ENCODE results near the gene SYT5. TPM values are rescaled to one million over a fixed set of nuclear protein-coding genes. Genes with fewer than 3 reads are reported as not detected.
"Not testable (repeated sequence)": the region's sequence is repeated elsewhere in the genome, so short reads cannot be mapped to it uniquely, and the experiment has no call there.

SYT5 gene
- total RNA-seq, 1 experiment from 2014 or later: 2.3 TPM

DNA sequence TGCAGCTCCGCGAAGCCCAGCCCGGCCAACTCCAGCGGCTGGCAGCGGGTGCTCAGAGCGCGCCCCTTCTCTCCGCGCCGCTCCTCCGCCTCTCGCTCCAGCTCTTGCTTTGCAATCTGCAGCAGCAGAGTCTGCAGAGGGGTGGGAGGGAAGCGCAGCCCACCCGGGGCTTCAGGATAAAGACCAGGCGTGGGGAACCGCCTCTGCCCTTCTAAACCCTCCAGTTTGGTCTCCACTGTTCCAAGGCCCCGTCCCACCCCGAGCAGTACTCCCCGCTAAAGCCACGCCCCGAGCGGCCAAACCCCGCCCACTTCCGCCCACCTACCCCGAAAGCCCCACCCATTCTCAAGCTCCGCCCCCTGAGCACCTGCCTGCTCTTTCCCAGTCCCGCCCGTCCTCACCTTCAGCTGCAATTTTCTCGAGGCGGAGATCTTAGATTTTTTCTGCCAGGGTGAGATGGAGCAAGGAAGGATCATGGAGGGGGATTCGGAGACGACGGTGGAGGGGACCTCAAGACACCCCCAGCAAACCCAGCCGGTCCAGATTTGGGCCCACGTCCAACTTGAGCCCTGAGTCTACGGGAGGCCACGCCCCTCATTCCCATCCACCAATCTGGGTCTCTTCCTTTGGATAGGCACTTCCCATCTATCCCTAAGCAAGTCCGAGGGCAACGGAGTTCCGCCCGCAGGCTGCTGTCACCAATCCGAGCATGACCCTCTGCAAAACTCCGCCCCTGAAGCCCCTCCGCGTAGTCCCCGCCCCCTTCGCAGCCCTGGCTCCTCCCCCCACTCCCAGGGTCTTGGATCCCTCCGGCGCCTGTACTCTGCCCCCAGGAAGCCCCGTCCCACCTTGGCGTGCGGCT, 23.7 kb downstream of the SYT5 start:
- peak overlapping the region; percentile 61 to 66 for H3K4me3 ChIP-seq (replicated peaks in 1 of 2; ENCODE audit: low read depth in 1 of 2, low read length in 2 of 2)
- peak overlapping the region; percentile 79 for H3K4me2 ChIP-seq (ENCODE audit: low read length)
- no peak overlapping the region for H2AFZ ChIP-seq (ENCODE audit: low read depth, low read length, poor library complexity, severe bottlenecking)
- no peak; the same call in 1 of the 2 replicates for TF ChIP-seq EGR1 (IDR thresholded peaks at IDR 0.05; ENCODE audit: low read depth)
- no peak for TF ChIP-seq POLR2A (IDR thresholded peaks at IDR 0.05; ENCODE audit: borderline replicate concordance, extremely low read depth, insufficient read depth, insufficient read length)
- peak; percentile 71; the same call in 1 of the 2 replicates for TF ChIP-seq MAX (IDR thresholded peaks at IDR 0.05)
- peak; percentile 57 for TF ChIP-seq POLR2AphosphoS5 (IDR thresholded peaks at IDR 0.05; ENCODE audit: low read depth, low read length)
- intact Hi-C loops (cut with micrococcal nuclease): loop anchor here (5.0 kb wide), 1 partner anchor 74 kb away; no protein-coding TSS in a partner anchor
- no TSS peak for BruUV-seq (replicated peaks)
- ATAC-seq: peak; percentile 71
- ChIA-PET CTCF (interaction anchor here (1.0 to 2.6 kb wide), 3 partner anchors 10 to 15 kb away, joined by 9 to 10 read pairs (median 9); partner anchors contain the start of gene DNAAF3), RAD21 (ENCODE audit: low non-redundant PET in 1 of 2, low total read pairs in 2 of 2, uncharacterized antibody in 2 of 2, unreplicated experiment in 2 of 2) (interaction anchor here (0.6 to 0.8 kb wide), 3 partner anchors 9 to 53 kb away, joined by 3 to 7 read pairs (median 4); partner anchors contain the start of gene PTPRH (in 1 of the 2)), POLR2A (interaction anchor here (0.6 to 1.3 kb wide), 3 partner anchors 9 to 103 kb away, joined by 3 to 13 read pairs (median 5); partner anchors contain the start of gene DNAAF3)
- H3K9ac ChIP-seq (ENCODE audit: low read length): peak overlapping the region; percentile 67
- H3K36me3 ChIP-seq (ENCODE audit: control insufficient read depth in 1 of 2, insufficient read depth in 2 of 2, low read length in 2 of 2): peaks cover 0 to 2% of the 10 kb centered on the region in 2 experiments; a peak in 1 of 4 replicates
- H3K27me3 ChIP-seq (ENCODE audit: insufficient read depth, low read length): no peaks in the 10 kb centered on the region
- peaks cover 20 to 61% of the 10 kb centered on the region in 2 experiments for H3K4me1 ChIP-seq (ENCODE audit: control insufficient read depth in 1 of 2, insufficient read depth in 2 of 2, low read length in 2 of 2)
- H3K79me2 ChIP-seq (ENCODE audit: insufficient read depth, low read length): peaks cover 12% of the 10 kb centered on the region
- H3K9me2 ChIP-seq (ENCODE audit: insufficient read depth): no peaks in the 10 kb centered on the region
- peak overlapping the region; percentile 67 for H3K27ac ChIP-seq (ENCODE audit: low read depth, low read length)
- no peaks in the 10 kb centered on the region for H3K9me3 ChIP-seq (ENCODE audit: control insufficient read depth in 1 of 2, insufficient read depth in 1 of 2, low read depth in 1 of 2, low read length in 2 of 2)
- peak; percentile 89 for DNase-seq (ENCODE audit: low read depth, low spot score)
- no peaks in the 10 kb centered on the region for H4K20me1 ChIP-seq (ENCODE audit: insufficient read depth)

- not testable (repeated sequence) for H3K9me3 ChIP-seq (ENCODE audit: control insufficient read depth in 1 of 2, insufficient read depth in 1 of 2, low read depth in 1 of 2, low read length in 2 of 2); H3K36me3 ChIP-seq (ENCODE audit: control insufficient read depth in 1 of 2, insufficient read depth in 2 of 2, low read length in 2 of 2); DNase-seq (ENCODE audit: low read depth, low spot score); H3K9me2 ChIP-seq (ENCODE audit: insufficient read depth); H2AFZ ChIP-seq (ENCODE audit: low read depth, low read length, poor library complexity, severe bottlenecking); BruUV-seq (replicated peaks); ATAC-seq; H3K27me3 ChIP-seq (ENCODE audit: insufficient read depth, low read length); H4K20me1 ChIP-seq (ENCODE audit: insufficient read depth)
- CTCF ChIA-PET: interaction anchor here (1.0 to 2.6 kb wide), 3 partner anchors 10 to 14 kb away, joined by 9 to 10 read pairs (median 9); partner anchors contain the start of gene DNAAF3
- Histone ChIP-seq H3K4me1 (ENCODE audit: control insufficient read depth in 1 of 2, insufficient read depth in 2 of 2, low read length in 2 of 2) (peaks cover 18 to 58% of the 10 kb centered on the region in 2 experiments), H3K27ac (ENCODE audit: low read depth, low read length) (peak overlapping the region; percentile 67), H3K4me3 (replicated peaks in 1 of 2; ENCODE audit: low read depth in 1 of 2, low read length in 2 of 2) (peak overlapping the region; percentile 61 to 66), H3K4me2 (ENCODE audit: low read length) (peak overlapping the region; percentile 79), H3K79me2 (ENCODE audit: insufficient read depth, low read length) (peaks cover 12% of the 10 kb centered on the region), H3K9ac (ENCODE audit: low read length) (peak overlapping the region; percentile 67)
- POLR2A ChIA-PET: interaction anchor here (0.9 to 1.3 kb wide), 2 partner anchors 8 to 10 kb away, joined by 5 to 13 read pairs; partner anchors contain the start of gene DNAAF3
- RAD21 ChIA-PET (ENCODE audit: low non-redundant PET in 1 of 2, low total read pairs in 2 of 2, uncharacterized antibody in 2 of 2, unreplicated experiment in 2 of 2): interaction anchor here in 1 of 2 experiments (0.8 kb wide), 1 partner anchor 9 kb away, joined by 3 read pairs; no protein-coding TSS in a partner anchor
- intact Hi-C loops (cut with micrococcal nuclease): loop anchor here (5.0 kb wide), 1 partner anchor 73 kb away; no protein-coding TSS in a partner anchor
Observed at GRCh38 chr19:55155784-55156183, 24.3 kb downstream of the SYT5 start.
